Neuronal stem cell (in vitro differentiated cells): ENCODE data around the gene ADK.

Source experiments
- DNase-seq: peaks from one replicate; pipeline ENCODE4 v3.0.0-alpha.2; 2013; ENCODE audit warnings: low spot score
- H2AFZ ChIP-seq: one replicate; pipeline ENCODE4 v1.6.1; 2013; ENCODE audit warnings: mild to moderate bottlenecking, low read length, inconsistent platforms
- H2AK5ac ChIP-seq: 2 replicates; pipeline ENCODE4 v1.6.1; 2013; ENCODE audit warnings: low read depth, mild to moderate bottlenecking, inconsistent platforms, low read length, moderate library complexity, mixed read lengths
- H2BK120ac ChIP-seq: 2 replicates; pipeline ENCODE4 v1.6.1; 2013; ENCODE audit warnings: low read depth, mild to moderate bottlenecking, inconsistent platforms, low read length, moderate library complexity, mixed read lengths
- H2BK12ac ChIP-seq: one replicate; pipeline ENCODE4 v1.6.1; 2013; ENCODE audit warnings: low read length, inconsistent platforms
- H2BK15ac ChIP-seq: 2 replicates; pipeline ENCODE4 v1.6.1; 2013; ENCODE audit warnings: mild to moderate bottlenecking, low read length, inconsistent platforms, mixed read lengths
- H2BK5ac ChIP-seq: one replicate; pipeline ENCODE4 v1.6.1; 2013; ENCODE audit warnings: inconsistent platforms, mild to moderate bottlenecking, low read length, moderate library complexity
- H3K14ac ChIP-seq: one replicate; pipeline ENCODE4 v1.6.1; 2013; ENCODE audit warnings: low read length, inconsistent platforms
- H3K18ac ChIP-seq: 2 replicates; pipeline ENCODE4 v1.6.1; 2013; ENCODE audit warnings: low read length, inconsistent platforms
- H3K23ac ChIP-seq: 2 replicates; pipeline ENCODE4 v1.6.1; 2013; ENCODE audit warnings: low read depth, mild to moderate bottlenecking, mixed read lengths, low read length, inconsistent platforms; ENCODE audit not compliant: poor library complexity
- H3K27ac ChIP-seq: replicated peaks from 3 replicates; pipeline ENCODE4 v1.5.1; 2013; ENCODE audit warnings: low read length, inconsistent platforms
- H3K27me3 ChIP-seq, 3 experiments: 2 replicates each; pipeline ENCODE4 v1.6.1; 2013; ENCODE audit warnings: low read length in 3 of 3, mild to moderate bottlenecking in 2 of 3, inconsistent platforms in 1 of 3, low read depth in 1 of 3, mixed read lengths in 1 of 3, moderate library complexity in 1 of 3; ENCODE audit not compliant: control insufficient read depth in 3 of 3, insufficient read depth in 3 of 3
- H3K36me3 ChIP-seq, 2 donors: replicated peaks in 1 of 2; 2 replicates each; pipeline ENCODE4 v1.6.1; 2013; ENCODE audit warnings: low read length in 2 of 2; ENCODE audit not compliant: control insufficient read depth in 2 of 2, insufficient read depth in 2 of 2
- H3K4ac ChIP-seq: 2 replicates; pipeline ENCODE4 v1.6.1; 2013; ENCODE audit warnings: inconsistent platforms, mild to moderate bottlenecking, low read length, moderate library complexity
- H3K4me1 ChIP-seq, 2 donors: 1 replicate in 1 of 2; 2 replicates in 1 of 2; pipeline ENCODE4 v1.6.1; 2013; ENCODE audit warnings: low read length in 2 of 2, low read depth in 1 of 2; ENCODE audit not compliant: control insufficient read depth in 2 of 2, insufficient read depth in 1 of 2
- H3K4me2 ChIP-seq: one replicate; pipeline ENCODE4 v1.6.1; 2013; ENCODE audit warnings: mild to moderate bottlenecking, low read length, inconsistent platforms; ENCODE audit not compliant: insufficient read depth, poor library complexity, severe bottlenecking
- H3K4me3 ChIP-seq, 2 donors: 2 replicates each; pipeline ENCODE4 v1.5.1; 2013; ENCODE audit warnings: low read length in 2 of 2, mild to moderate bottlenecking in 2 of 2, inconsistent platforms in 1 of 2, moderate library complexity in 1 of 2
- H3K79me1 ChIP-seq: one replicate; pipeline ENCODE4 v1.6.1; 2013; ENCODE audit warnings: low read depth, mild to moderate bottlenecking, inconsistent platforms, low read length, moderate library complexity
- H3K9ac ChIP-seq: one replicate; pipeline ENCODE4 v1.6.1; 2013; ENCODE audit warnings: mild to moderate bottlenecking, low read depth, low read length, inconsistent platforms; ENCODE audit not compliant: poor library complexity
- H3K9me3 ChIP-seq, 2 donors: replicated peaks in 1 of 2; 2 replicates each; pipeline versions ENCODE3 to v1.6.1; 2013; ENCODE audit warnings: low read length in 2 of 2, mild to moderate bottlenecking in 2 of 2, inconsistent platforms in 1 of 2, low read depth in 1 of 2, mixed read lengths in 1 of 2, moderate library complexity in 1 of 2; ENCODE audit not compliant: control insufficient read depth in 2 of 2, insufficient read depth in 1 of 2
- H4K8ac ChIP-seq: one replicate; pipeline ENCODE4 v1.6.1; 2013; ENCODE audit warnings: low read depth, mild to moderate bottlenecking, inconsistent platforms, low read length, moderate library complexity
- H4K91ac ChIP-seq: one replicate; pipeline ENCODE4 v1.6.1; 2013; ENCODE audit warnings: low read length, low read depth, mild to moderate bottlenecking, inconsistent platforms; ENCODE audit not compliant: poor library complexity
- WGBS, 2 donors: extraction: QIAGEN DNeasy Blood & Tissue Kit; methylation state at CpG; one replicate each; pipeline ENCODE4 v1.1.7; 2013; ENCODE audit warnings: missing lambda C conversion rate in 2 of 2, mixed read lengths in 1 of 2; ENCODE audit not compliant: insufficient read length in 2 of 2, insufficient replicate concordance in 1 of 2; ENCODE audit errors: extremely low coverage in 2 of 2; 5-methylcytosine and 5-hydroxymethylcytosine counted together

ADK gene

GRCh38 chr10:74306227-74306982 lies 155.4 kb downstream of the ADK start:
- Histone ChIP-seq H3K9me3 (no peaks in the 10 kb centered on the region), H3K27ac (no peak overlapping the region), H4K8ac (no peak overlapping the region), H2AK5ac (no peak overlapping the region), H3K36me3 (no peaks in the 10 kb centered on the region), H3K4me3 (no peak overlapping the region), H3K4ac (no peak overlapping the region), H2AFZ (no peak overlapping the region), H3K18ac (no peak overlapping the region), H2BK15ac (no peak overlapping the region), H2BK12ac (no peak overlapping the region), H3K14ac (no peak overlapping the region), H3K23ac (no peak overlapping the region), H4K91ac (no peak overlapping the region), H3K4me2 (no peak overlapping the region), H3K4me1 (peaks cover 0 to 2% of the 10 kb centered on the region in 2 donors), H2BK120ac (no peak overlapping the region), H3K27me3 (no peaks in the 10 kb centered on the region), H2BK5ac (no peak overlapping the region), H3K9ac (no peak overlapping the region), H3K79me1 (no peaks in the 10 kb centered on the region)
- DNase-seq, result no peak
- no CpG with 5 or more reads among the region's 3 CpGs for WGBS, 2 donors

GRCh38 chr10:74307061-74307651 lies 156.1 kb downstream of the ADK start:
- Histone ChIP-seq H3K27me3 (no peaks in the 10 kb centered on the region), H3K4ac (no peak overlapping the region), H3K4me2 (no peak overlapping the region), H3K79me1 (no peaks in the 10 kb centered on the region), H4K91ac (no peak overlapping the region), H2BK15ac (no peak overlapping the region), H3K4me3 (no peak overlapping the region), H2BK120ac (no peak overlapping the region), H2BK5ac (no peak overlapping the region), H3K9ac (no peak overlapping the region), H3K9me3 (no peaks in the 10 kb centered on the region), H3K36me3 (no peaks in the 10 kb centered on the region), H3K4me1 (peaks cover 0 to 2% of the 10 kb centered on the region in 2 donors), H2BK12ac (no peak overlapping the region), H4K8ac (no peak overlapping the region), H2AFZ (no peak overlapping the region), H3K23ac (no peak overlapping the region), H3K14ac (no peak overlapping the region), H3K18ac (no peak overlapping the region), H3K27ac (no peak overlapping the region), H2AK5ac (no peak overlapping the region)
- DNase-seq, result no peak
- WGBS, 2 donors, result no CpG with 5 or more reads among the region's 3 CpGs

GRCh38 chr10:74310652-74311257 lies 159.7 kb downstream of the ADK start:
- Histone ChIP-seq H3K18ac (no peak overlapping the region), H3K4ac (no peak overlapping the region), H3K23ac (no peak overlapping the region), H2BK12ac (no peak overlapping the region), H3K4me3 (no peak overlapping the region), H2AFZ (no peak overlapping the region), H2AK5ac (no peak overlapping the region), H3K4me1 (peaks cover 0 to 2% of the 10 kb centered on the region in 2 donors), H2BK5ac (no peak overlapping the region), H4K91ac (no peak overlapping the region), H2BK15ac (no peak overlapping the region), H3K4me2 (no peak overlapping the region), H3K27ac (no peak overlapping the region), H3K27me3 (no peaks in the 10 kb centered on the region), H3K9ac (no peak overlapping the region), H3K36me3 (no peaks in the 10 kb centered on the region), H3K79me1 (no peaks in the 10 kb centered on the region), H3K14ac (no peak overlapping the region), H4K8ac (no peak overlapping the region), H2BK120ac (no peak overlapping the region), H3K9me3 (no peaks in the 10 kb centered on the region)
- no CpG with 5 or more reads among the region's 2 CpGs for WGBS, 2 donors
- DNase-seq, result no peak

GRCh38 chr10:74314166-74314565 lies 163.1 kb downstream of the ADK start:
- Histone ChIP-seq H4K91ac (no peak overlapping the region), H3K18ac (no peak overlapping the region), H3K4ac (no peak overlapping the region), H3K4me2 (no peak overlapping the region), H3K79me1 (no peaks in the 10 kb centered on the region), H3K9ac (no peak overlapping the region), H2BK5ac (no peak overlapping the region), H2AK5ac (no peak overlapping the region), H3K14ac (no peak overlapping the region), H4K8ac (no peak overlapping the region), H2BK15ac (no peak overlapping the region), H3K4me3 (no peak overlapping the region), H2BK12ac (no peak overlapping the region), H2BK120ac (no peak overlapping the region), H3K36me3 (peaks cover 0 to 3% of the 10 kb centered on the region in 2 donors), H3K23ac (no peak overlapping the region), H3K4me1 (no peaks in the 10 kb centered on the region), H3K9me3 (peaks cover 0 to 3% of the 10 kb centered on the region in 2 donors), H2AFZ (no peak overlapping the region), H3K27me3 (no peaks in the 10 kb centered on the region), H3K27ac (no peak overlapping the region)
- DNase-seq, result no peak
- WGBS, 2 donors, result no CpG with 5 or more reads among the region's 1 CpG
